Cardiac muscle cell (in vitro differentiated cells and primary cell): ENCODE data around the gene UNG. TPM values are rescaled to one million over a fixed set of nuclear protein-coding genes. Genes with fewer than 3 reads are reported as not detected.
"Not testable (repeated sequence)": the region's sequence is repeated elsewhere in the genome, so short reads cannot be mapped to it uniquely, and the experiment has no call there.

ENCODE experiments used
- DNase-seq, 2 donors: peaks; one replicate each; pipeline versions ENCODE4 v3.0.0 to v3.0.0-alpha.2; 2010 to 2017; ENCODE audit warnings: low read depth in 1 of 2, low spot score in 1 of 2
- H3K27ac ChIP-seq: fragments of 200-600 bp; sonication (generic); 2 replicates; pipeline ENCODE4 v1.5.1; 2016
- H3K27me3 ChIP-seq: fragments of 200-600 bp; sonication (generic); 2 replicates; pipeline ENCODE4 v1.6.0; 2016; ENCODE audit warnings: control low read depth
- H3K36me3 ChIP-seq: fragments of 200-600 bp; sonication (generic); 2 replicates; pipeline ENCODE4 v1.5.1; 2016; ENCODE audit warnings: control low read depth
- H3K4me1 ChIP-seq: fragments of 200-600 bp; sonication (generic); 2 replicates; pipeline ENCODE4 v1.8.1; 2017; ENCODE audit warnings: low read depth, mild to moderate bottlenecking, mixed run types
- H3K4me3 ChIP-seq: fragments of 200-600 bp; sonication (generic); 2 replicates; pipeline ENCODE4 v1.5.1; 2016; ENCODE audit warnings: mild to moderate bottlenecking
- H3K9me3 ChIP-seq: fragments of 200-600 bp; sonication (generic); 2 replicates; pipeline ENCODE4 v1.5.1; 2017; ENCODE audit warnings: low read depth, mild to moderate bottlenecking, control low read depth
- polyA plus RNA-seq: library from polyadenylated mRNA; unstranded; fragments of >200 nt; fragmentation: Nextera tagmentation; extraction: Ambion mirVana; gene quantifications from 2 replicates; pipeline ENCODE4 v1.2.1, GENCODE V29; 2016
- total RNA-seq: library from RNA; depleted of rRNA; stranded (reverse); fragments of >200 nt; gene quantifications from 2 replicates; pipeline ENCODE4 v1.2.3, GENCODE V29; 2016
- TF ChIP-seq, protein P1 (sequence below): IDR thresholded peaks from 2 replicates; pipeline ENCODE4 v1.5.1; 2012; ENCODE audit warnings: low read depth, mild to moderate bottlenecking, low read length

Gene UNG
- total and polyA plus RNA-seq, 2 experiments from 2014 or later, result 85.7 to 133 TPM

- no peak overlapping the region for H3K27ac ChIP-seq
- H3K4me1 ChIP-seq, result no peaks in the 10 kb centered on the region
- no peaks in the 10 kb centered on the region for H3K27me3 ChIP-seq
- no peak overlapping the region for H3K4me3 ChIP-seq
- TF ChIP-seq, protein P1, sequence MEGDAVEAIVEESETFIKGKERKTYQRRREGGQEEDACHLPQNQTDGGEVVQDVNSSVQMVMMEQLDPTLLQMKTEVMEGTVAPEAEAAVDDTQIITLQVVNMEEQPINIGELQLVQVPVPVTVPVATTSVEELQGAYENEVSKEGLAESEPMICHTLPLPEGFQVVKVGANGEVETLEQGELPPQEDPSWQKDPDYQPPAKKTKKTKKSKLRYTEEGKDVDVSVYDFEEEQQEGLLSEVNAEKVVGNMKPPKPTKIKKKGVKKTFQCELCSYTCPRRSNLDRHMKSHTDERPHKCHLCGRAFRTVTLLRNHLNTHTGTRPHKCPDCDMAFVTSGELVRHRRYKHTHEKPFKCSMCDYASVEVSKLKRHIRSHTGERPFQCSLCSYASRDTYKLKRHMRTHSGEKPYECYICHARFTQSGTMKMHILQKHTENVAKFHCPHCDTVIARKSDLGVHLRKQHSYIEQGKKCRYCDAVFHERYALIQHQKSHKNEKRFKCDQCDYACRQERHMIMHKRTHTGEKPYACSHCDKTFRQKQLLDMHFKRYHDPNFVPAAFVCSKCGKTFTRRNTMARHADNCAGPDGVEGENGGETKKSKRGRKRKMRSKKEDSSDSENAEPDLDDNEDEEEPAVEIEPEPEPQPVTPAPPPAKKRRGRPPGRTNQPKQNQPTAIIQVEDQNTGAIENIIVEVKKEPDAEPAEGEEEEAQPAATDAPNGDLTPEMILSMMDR, result no peak
- no peaks in the 10 kb centered on the region for H3K9me3 ChIP-seq
- H3K36me3 ChIP-seq, result peaks cover 16% of the 10 kb centered on the region
- no peak for DNase-seq
Observed at GRCh38 chr12:109144224-109144623, 46.8 kb downstream of the UNG start.

GRCh38 chr12:109147126-109147525 lies 49.7 kb downstream of the UNG start:
- not testable (repeated sequence) for H3K9me3 ChIP-seq, H3K27ac ChIP-seq, H3K36me3 ChIP-seq, DNase-seq, H3K27me3 ChIP-seq, H3K4me3 ChIP-seq, H3K4me1 ChIP-seq

- TF ChIP-seq, protein P1, result no peak
- Histone ChIP-seq H3K27me3 (no peaks in the 10 kb centered on the region), H3K4me3 (no peak overlapping the region), H3K9me3 (no peaks in the 10 kb centered on the region), H3K36me3 (peaks cover 3% of the 10 kb centered on the region), H3K4me1 (no peaks in the 10 kb centered on the region), H3K27ac (no peak overlapping the region)
- peak in 1 of 2 donors; percentile 90 for DNase-seq
Observed at GRCh38 chr12:109147954-109148353, 50.6 kb downstream of the UNG start.

GRCh38 chr12:109150124-109150640 lies 52.8 kb downstream of the UNG start:
- DNase-seq, result no peak
- no peaks in the 10 kb centered on the region for H3K36me3 ChIP-seq
- no peaks in the 10 kb centered on the region for H3K27me3 ChIP-seq
- peaks cover under 1% of the 10 kb centered on the region for H3K4me1 ChIP-seq
- no peak overlapping the region for H3K4me3 ChIP-seq
- TF ChIP-seq, protein P1, result no peak
- H3K9me3 ChIP-seq, result no peaks in the 10 kb centered on the region
- no peak overlapping the region for H3K27ac ChIP-seq

DNA sequence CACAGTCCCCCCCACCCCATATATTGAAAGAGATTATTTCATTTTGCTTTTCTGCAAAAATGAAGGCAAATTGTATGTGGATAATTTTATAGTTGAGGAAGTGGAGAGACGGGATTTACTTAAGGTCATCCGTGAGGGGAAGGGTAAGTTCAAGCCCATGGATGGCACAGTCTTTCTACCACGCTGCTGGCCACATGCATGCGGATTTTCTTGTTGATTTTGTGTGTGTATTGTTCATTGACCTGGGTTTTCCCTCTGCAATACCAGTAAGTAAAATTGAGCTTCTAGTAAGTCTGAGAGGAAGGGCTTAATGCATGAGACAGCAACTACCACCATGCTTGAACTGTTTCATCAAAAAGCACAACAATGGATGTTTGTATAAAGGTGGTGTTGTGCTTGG lies 54.1 kb downstream of the UNG start:
- no peak overlapping the region for H3K27ac ChIP-seq
- TF ChIP-seq, protein P1, result no peak

DNA sequence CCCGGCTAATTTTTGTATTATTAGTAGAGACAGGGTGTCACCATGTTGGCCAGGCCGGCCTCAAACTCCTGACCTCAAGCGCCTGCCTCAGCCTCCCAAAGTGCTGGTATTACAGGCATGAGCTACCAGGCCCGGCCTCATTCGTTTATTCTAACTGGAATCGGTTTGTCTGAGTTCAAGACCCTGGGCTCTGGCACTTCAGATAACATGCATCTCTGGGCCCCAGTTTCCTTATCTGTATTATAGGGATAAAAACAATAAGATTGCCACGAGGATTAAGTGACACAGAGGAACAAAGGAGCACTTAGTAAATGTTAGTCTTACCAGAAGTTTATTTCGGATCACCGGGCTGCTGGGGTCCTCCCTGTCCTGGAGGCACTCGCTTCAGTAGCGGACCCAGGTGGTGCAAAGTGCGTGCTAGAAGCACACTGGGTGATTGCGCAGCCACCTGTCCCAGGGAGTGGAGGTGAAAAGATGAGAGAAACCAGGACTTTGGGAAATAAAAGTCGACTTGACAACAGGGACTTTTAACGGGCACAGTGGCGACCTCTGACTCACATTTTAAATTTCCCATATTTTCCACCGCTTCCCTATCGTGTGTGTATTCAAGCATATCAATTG lies 56.5 kb downstream of the UNG start:
- Histone ChIP-seq H3K4me1 (peaks cover 5% of the 10 kb centered on the region), H3K27ac (peak overlapping the region; percentile 32), H3K36me3 (no peaks in the 10 kb centered on the region), H3K9me3 (no peaks in the 10 kb centered on the region), H3K27me3 (no peaks in the 10 kb centered on the region), H3K4me3 (peak overlapping the region; percentile 27)
- DNase-seq, result peak in 1 of 2 donors; percentile 17
- TF ChIP-seq, protein P1, result no peak

More for the DNA sequence above, 54.1 kb downstream of the UNG start:
- Histone ChIP-seq H3K36me3 (no peaks in the 10 kb centered on the region), H3K4me3 (no peak overlapping the region), H3K4me1 (peaks cover 5% of the 10 kb centered on the region), H3K27me3 (no peaks in the 10 kb centered on the region), H3K9me3 (no peaks in the 10 kb centered on the region)
- DNase-seq, result no peak
